Nephron progenitor cell (in vitro differentiated cells): ENCODE measurements around the gene TBK1.

Experiments used
- DNase-seq: peaks from one replicate; pipeline ENCODE4 v3.0.0; 2021
- H3K27ac Mint-ChIP-seq: 2 replicates; pipeline ENCODE4 v1.8.0; 2021; ENCODE audit warnings: mild to moderate bottlenecking, moderate library complexity, mixed read lengths
- H3K27me3 Mint-ChIP-seq: 2 replicates; pipeline ENCODE4 v1.8.0; 2021; ENCODE audit warnings: mild to moderate bottlenecking, low read depth, mixed read lengths; ENCODE audit not compliant: poor library complexity
- H3K36me3 Mint-ChIP-seq: 2 replicates; pipeline ENCODE4 v1.8.0; 2021; ENCODE audit warnings: low read depth, mixed read lengths
- H3K4me1 Mint-ChIP-seq: 2 replicates; pipeline ENCODE4 v1.8.0; 2021; ENCODE audit warnings: mixed read lengths
- H3K4me3 Mint-ChIP-seq: 2 replicates; pipeline ENCODE4 v1.8.0; 2021; ENCODE audit warnings: mild to moderate bottlenecking, moderate library complexity, mixed read lengths
- H3K9me3 Mint-ChIP-seq: 2 replicates; pipeline ENCODE4 v1.8.0; 2021; ENCODE audit warnings: mild to moderate bottlenecking, moderate library complexity, mixed read lengths
- CTCF ChIP-seq: fragments of 200-600 bp; sonication (generic); IDR thresholded peaks from 2 replicates; pipeline ENCODE4 v1.5.0; 2021; ENCODE audit warnings: antibody characterized with exemption

The TBK1 gene

DNA sequence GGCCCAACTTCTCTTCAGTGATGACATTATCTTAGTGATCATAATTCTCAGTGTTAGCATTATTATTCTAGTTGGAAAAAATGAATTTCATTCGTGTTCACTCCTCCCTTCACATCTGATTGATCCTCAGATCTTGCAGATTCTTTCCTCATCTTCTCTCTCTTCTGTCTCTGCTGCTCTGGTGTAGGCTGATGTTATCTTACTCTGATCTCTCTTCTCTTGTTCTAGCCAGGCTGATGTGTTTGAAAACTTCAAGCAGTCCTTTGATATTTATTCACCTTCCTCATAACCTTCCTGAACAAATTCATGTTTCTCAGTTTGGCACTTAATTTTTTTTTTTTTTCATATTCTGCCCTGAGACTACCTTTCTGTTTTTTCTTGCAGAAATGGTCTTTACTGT, 5.6 kb upstream of the TBK1 start:
- Mint-ChIP-seq H3K36me3 (peaks cover 60% of the 10 kb centered on the region), H3K4me3 (no peak overlapping the region), H3K4me1 (peaks cover 13% of the 10 kb centered on the region), H3K9me3 (no peaks in the 10 kb centered on the region), H3K27me3 (no peaks in the 10 kb centered on the region), H3K27ac (peak overlapping the region; percentile 60)
- TF ChIP-seq CTCF = no peak
- DNase-seq = no peak

DNA sequence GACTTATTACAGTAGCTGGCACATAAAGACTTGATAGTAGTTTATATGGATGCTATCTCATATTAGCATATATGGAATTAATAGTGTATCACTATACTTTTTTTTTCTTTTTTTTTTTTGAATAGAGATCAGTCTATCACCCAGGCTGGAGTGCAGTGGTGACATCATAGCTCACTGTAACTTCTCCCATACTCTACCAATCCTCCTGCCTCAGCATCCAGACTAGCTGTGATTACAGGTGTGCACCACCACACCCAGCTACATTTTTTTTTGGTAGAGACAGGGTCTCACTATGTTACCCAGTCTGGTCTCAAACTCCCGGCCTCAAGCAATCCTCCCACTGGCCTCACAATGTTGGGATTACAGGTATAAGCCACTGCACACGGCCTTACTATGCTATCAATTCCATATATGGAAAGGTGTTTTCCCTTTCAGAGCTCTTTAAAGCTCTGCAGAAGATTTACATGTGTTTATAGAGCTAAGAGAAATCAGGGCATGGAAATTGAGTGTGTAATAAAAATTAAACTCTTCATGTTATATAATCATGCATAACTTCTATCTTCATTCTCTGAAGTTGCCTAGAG, 1.8 kb upstream of the TBK1 start:
- Mint-ChIP-seq H3K27ac (peak overlapping the region; percentile 63), H3K4me3 (peak overlapping the region; percentile 96), H3K36me3 (peaks cover 30% of the 10 kb centered on the region), H3K9me3 (no peaks in the 10 kb centered on the region), H3K4me1 (peaks cover 33% of the 10 kb centered on the region), H3K27me3 (peaks cover 3% of the 10 kb centered on the region)
- no peak for TF ChIP-seq CTCF
- DNase-seq = no peak

DNA sequence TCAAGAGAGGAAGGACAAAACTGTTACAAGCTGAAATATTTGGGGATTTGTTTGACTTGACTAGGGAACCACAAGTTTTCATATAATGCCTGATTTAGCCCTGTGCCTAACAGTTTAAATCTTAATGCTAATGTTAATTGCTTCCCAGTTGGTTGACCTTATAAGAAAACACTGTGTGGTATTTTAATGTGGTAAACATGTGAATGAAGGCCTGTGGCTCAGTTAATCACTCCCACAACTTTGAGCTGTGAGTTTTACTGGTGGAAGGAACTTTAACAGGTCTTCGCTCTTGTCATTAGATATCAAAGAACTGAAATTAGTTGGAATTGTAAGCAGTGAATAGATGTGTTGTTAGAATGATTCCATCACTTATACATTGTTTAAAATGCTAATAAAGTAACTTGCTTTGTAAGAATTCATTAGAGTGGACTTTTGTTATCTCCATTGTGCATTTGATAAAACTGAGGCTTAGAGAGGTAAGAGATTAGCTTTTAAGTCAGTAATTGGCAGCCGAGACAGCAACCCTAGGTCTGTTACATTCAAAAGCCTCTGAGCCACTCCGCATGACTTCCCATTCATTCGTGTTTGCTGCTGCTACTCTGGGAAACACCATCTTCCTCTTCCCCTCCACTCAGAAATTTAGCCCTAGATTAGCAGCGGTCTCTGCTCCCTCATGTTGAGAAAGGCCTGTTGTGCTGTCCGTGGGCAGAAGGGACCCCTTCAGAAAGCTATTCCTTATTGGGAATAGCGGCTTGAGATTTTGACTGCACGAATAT, 1.0 kb upstream of the TBK1 start:
- peaks cover 35% of the 10 kb centered on the region for H3K4me1 Mint-ChIP-seq
- H3K36me3 Mint-ChIP-seq = peaks cover 34% of the 10 kb centered on the region
- peak overlapping the region; percentile 96 for H3K4me3 Mint-ChIP-seq
- H3K9me3 Mint-ChIP-seq = no peaks in the 10 kb centered on the region
- DNase-seq = no peak
- H3K27me3 Mint-ChIP-seq = peaks cover 3% of the 10 kb centered on the region
- H3K27ac Mint-ChIP-seq = peak overlapping the region; percentile 98
- no peak for TF ChIP-seq CTCF

- no peak for TF ChIP-seq CTCF
- Mint-ChIP-seq H3K27me3 (peaks cover 3% of the 10 kb centered on the region), H3K4me1 (peaks cover 40% of the 10 kb centered on the region), H3K4me3 (peak overlapping the region; percentile 96), H3K27ac (peak overlapping the region; percentile 99), H3K9me3 (no peaks in the 10 kb centered on the region), H3K36me3 (peaks cover 31% of the 10 kb centered on the region)
- no peak for DNase-seq
These were observed 824 bp downstream of the TBK1 start for GRCh38 chr12:64452559-64453329.

DNA sequence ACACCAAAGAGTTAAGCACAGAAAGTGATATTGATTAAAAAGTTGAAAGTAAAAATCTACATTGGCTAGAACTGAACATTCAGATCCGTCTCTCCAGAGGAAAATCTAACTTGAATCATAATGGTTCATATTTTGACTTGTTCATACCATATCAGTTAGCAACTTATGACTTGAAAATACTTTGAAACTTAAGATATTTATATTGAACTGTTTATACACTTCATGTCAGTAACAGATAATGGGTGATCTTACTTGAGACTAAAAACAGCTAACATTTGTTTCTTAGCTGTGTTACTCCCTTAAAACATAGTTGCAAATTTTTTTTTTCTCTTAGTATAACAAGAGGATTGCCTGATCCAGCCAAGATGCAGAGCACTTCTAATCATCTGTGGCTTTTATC, 3.6 kb downstream of the TBK1 start:
- TF ChIP-seq CTCF = no peak
- Mint-ChIP-seq H3K36me3 (peaks cover 43% of the 10 kb centered on the region), H3K4me3 (no peak overlapping the region), H3K27ac (no peak overlapping the region), H3K4me1 (peaks cover 57% of the 10 kb centered on the region), H3K9me3 (no peaks in the 10 kb centered on the region), H3K27me3 (peaks cover 3% of the 10 kb centered on the region)
- DNase-seq = no peak
